GM19328 (cell line): ENCODE results near the gene PIK3IP1.
"Not testable (repeated sequence)": the region's sequence is repeated elsewhere in the genome, so short reads cannot be mapped to it uniquely, and the experiment has no call there.

ENCODE experiments used
- ATAC-seq: cut with Tn5 transposase; IDR thresholded peaks from one replicate; pipeline ENCODE4 v1.9.1; 2021; ENCODE audit warnings: mild to moderate bottlenecking, moderate library complexity; ENCODE audit not compliant: unreplicated experiment

Gene PIK3IP1

DNA sequence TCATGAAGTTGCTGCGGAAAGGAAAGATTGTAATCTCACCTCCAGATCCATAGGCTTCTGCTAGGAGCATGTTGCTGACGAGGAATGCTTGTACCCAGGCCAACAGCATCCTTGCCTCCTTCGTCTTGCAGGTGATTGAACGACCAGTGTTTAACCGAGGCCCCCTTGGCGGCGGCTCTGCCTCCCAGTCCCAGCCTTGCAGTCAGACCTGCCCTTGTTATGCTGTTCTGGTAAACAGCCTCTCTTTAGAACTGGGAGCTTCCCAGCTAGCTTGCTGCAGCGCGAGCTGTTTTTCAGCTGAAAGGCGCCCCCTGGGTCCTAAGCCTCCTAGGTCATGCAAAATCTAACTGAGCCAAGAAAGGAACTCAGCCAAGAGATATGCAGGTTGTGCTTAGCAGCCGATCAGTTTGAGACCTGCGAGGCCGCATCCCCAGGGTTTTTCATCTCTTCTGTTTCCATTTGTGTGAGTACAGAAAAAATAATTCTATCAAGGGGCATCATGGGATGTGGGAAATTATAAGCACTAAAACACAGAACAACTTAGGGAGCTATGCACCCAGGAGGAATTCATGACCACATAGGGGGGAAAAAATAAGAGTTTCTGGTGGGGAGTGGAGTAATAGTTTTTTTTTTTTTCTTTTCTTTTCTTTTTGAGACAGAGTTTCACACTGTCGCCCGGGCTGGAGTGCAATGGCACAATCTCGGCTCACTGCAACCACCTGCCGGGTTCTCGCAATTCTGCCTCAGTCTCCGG, at the start of gene PIK3IP1:
PIK3IP1 (minus strand) TSS at position 253 of the 754 bp plus-strand sequence; CDS start at position 109, 144 bp downstream.
- no peak for ATAC-seq

- no peak for ATAC-seq
Observed at GRCh38 chr22:31341386-31342088, 49.2 kb upstream of the PIK3IP1 start.

DNA sequence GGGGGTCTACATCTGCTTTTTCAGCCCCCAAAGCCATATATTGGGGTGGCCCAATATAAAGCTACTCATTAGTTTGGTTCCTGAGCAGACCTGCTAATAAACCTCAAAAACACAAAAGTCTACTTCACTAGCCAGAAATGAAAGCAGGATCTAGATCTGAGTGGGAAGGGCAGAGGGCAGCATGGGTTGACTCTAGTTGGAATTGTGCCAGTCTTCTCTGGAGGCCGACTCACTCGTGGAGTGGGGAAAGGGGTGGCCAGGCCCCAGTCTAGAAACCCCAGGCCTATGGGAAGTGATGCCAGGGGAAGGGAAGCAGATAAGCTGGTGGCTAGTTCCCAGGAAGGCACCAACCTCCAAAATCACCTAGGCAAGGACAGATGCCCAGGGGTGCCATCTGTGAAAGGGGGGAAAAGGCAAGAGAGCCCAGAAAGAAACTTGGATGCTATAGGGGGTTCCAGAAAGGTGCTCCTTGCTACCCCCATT, 48.5 kb upstream of the PIK3IP1 start:
- no peak for ATAC-seq

- no peak for ATAC-seq
Observed at GRCh38 chr22:31340360-31340759, 48.1 kb upstream of the PIK3IP1 start.

DNA sequence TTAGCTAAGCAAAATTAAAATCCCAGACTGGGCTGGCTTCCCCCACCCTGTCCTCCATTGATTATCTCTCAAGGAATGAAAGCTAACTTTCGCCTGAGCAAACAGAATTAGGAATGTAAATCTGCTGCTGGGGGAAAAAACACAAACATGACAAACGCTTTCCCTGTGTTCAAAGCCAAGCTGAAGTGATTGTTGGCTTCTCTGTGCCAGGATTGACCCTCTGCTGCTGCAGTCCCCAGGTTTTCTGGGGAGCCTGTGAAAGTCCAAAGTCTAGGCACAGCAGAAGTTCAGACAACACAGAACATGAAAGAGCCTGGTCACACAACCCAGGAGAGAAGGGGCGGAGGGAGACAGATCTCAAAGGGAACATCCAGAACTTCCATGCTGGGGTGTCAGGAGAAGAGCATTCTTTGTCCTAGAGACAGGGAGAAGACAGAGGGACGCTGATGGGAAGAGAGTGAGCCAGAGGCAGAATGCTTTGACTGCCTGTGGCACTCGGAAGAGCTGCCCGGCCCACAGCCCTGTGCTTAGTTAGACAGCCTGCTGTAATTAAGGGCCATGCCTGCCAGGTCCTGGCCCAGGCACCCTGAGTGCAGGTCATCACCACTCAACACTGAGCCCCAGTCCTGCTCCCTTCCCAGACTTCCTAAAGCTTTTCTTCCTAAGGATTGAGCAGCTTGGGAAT, 47.0 kb upstream of the PIK3IP1 start:
- ATAC-seq: no peak

DNA sequence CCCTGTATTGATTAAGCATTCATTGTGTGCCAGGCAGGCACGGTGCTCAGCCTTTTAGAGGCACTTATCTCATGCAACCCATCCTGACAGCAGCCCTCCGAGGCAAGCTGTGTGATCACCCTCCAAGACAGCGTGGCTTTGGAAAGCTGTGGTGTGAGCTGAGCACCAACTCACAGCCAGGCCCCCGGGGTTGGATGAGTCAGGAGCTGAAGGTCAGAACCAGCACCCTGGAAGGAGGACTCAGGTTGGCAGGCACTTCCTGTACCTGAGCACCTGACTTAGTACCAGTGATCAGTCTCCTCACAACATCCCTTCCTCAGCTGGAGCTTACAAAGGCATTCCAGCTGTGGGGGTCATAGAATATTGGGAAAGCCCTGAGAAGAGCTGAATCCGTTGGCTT, 44.9 kb upstream of the PIK3IP1 start:
- ATAC-seq: no peak

DNA sequence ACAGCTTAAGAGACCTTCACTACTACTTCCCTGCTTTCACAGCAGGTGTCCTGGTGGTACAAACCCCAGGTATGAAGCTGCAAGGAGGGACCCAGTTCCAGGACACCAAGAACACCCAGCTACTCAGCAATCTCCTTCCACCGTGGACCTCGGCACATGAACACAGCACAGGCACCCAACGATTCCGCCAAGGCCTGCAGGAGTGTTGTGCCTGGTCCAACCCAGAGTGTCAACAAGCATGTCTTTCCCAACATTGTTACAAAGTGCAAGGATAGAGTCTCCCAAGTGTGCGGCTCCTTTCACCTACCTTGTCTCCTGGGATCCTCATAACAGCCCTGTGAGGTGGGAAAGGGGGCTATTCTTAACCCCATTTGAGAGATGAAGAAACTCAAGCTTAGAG, 42.0 kb upstream of the PIK3IP1 start:
- no peak for ATAC-seq

DNA sequence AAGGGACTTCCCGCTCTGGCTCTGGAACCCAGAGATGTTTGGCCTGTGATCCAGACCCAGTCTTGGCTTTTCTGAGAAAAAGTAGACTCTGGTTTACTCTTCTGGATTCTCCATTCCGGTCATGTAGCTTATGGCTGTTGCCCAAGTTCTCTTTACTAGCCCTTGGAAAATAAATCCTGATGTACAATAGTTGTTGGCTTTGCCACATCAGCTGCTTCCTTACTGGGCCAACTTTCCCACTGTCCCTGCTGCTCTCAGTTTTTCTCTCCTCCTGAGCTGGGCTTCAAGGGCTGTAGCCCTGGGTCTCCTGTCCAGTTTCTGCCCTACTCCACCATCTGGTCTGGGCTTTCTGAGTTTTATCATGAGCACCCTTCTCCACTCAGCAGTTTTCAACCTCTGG, 41.4 kb upstream of the PIK3IP1 start:
- ATAC-seq: no peak

DNA sequence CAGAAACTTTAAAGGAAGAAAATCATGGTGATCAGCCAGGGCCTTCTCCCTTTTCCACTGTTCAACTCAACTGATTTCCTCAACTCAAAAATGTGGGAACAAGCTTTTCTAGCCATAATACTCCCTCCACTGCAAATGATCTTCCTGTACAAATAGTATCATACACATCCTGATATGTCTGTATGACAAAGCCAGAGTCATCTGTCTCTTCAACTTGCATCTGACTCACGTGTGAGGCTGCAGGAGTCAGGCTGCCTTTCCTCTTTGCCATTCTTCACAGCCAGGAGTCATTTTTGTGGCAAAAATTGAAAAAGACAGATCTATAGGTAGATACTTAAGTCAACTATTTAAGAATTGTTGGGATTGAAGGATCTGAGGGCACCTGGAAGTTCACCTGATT, 40.6 kb upstream of the PIK3IP1 start:
- no peak for ATAC-seq

- ATAC-seq: no peak
Observed at GRCh38 chr22:31332010-31332409, 39.7 kb upstream of the PIK3IP1 start.

DNA sequence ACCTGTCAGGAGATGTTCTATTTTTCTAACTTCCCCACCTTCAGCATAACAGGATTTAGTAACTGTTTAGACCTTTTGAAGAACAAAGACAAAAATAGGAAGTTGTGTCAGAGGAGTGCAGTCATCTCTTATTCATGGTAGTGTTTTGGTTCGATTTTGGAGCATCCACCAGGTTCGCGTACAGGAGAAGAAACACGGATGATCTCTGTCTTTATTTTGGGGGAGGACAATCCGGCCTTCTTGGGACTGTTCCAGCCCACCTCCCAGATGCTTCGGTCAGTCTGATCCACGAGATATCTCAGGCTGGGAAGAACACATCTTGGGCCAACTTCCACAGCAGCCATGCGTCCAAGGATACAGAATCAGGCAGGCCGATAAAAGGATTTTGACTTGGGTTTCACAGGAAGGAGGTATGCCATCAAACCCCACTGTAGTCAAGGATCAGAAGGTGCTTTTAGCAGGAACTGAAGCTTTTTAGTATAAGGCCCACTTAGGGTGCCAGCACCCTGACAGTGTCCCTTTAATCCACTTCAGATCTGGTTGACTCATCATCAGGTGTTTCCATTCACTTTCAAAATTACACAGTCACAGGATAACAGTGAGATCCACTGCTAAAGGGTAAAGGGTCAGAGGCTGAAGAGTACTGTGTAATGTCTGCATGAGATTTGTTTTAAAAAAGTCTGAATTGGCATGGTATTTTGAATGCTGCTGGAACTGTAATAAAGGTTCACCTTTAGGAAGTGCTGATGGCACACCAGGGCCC, 37.3 kb upstream of the PIK3IP1 start:
- no peak for ATAC-seq

- ATAC-seq: no peak
Observed at GRCh38 chr22:31329029-31329428, 36.7 kb upstream of the PIK3IP1 start.

- ATAC-seq: no peak
Observed at GRCh38 chr22:31328544-31328960, 36.3 kb upstream of the PIK3IP1 start.

GRCh38 chr22:31327806-31328543, 35.7 kb upstream of the PIK3IP1 start:
- ATAC-seq: no peak

- ATAC-seq: no peak
Observed at GRCh38 chr22:31326877-31327276, 34.6 kb upstream of the PIK3IP1 start.

DNA sequence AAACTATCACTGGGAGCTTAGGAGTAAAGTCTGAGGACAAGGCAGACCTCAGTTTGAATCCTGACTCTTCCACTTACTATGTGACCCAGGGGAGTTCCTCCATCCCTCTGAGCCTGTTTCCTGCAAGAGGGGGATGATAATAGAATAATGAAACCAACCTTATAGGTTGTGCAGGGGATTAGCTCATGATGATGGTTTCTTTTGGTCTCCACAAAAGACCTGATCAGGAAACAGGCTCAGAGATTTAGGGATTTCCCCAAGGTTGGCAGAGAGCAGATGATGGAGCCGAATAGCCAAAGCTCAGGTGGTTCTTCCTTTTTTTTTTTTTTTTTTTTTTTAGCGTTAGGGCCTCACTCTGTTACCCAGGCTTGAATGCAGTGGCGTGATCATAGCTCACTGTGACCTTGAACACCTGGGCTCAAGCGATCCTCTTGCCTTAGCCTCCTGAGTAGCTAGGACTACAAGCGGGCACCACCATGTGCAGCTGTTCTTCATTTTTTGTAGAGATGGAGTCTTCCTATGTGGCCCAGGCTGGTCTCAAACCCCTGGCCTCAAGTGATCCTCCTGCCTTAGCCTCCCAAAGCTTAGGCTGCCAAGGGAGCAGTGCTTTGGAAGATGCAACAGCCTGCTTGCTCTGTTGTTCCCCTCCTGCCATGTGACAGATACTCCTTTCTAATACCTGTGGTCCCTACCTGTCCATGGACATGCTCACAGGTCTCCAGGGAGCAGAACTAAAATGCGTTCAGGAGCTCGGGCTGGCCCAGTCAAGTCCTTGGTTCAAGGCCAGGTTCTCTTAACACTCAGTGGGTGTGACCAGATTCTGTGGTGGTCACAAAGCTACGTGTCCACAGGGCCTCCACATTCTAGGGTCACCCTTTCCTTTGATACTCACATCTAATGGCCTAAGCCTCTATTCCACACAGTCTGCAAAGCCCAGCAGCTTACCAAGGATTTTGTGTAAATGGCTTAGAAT, 31.6 kb upstream of the PIK3IP1 start:
- no peak for ATAC-seq

DNA sequence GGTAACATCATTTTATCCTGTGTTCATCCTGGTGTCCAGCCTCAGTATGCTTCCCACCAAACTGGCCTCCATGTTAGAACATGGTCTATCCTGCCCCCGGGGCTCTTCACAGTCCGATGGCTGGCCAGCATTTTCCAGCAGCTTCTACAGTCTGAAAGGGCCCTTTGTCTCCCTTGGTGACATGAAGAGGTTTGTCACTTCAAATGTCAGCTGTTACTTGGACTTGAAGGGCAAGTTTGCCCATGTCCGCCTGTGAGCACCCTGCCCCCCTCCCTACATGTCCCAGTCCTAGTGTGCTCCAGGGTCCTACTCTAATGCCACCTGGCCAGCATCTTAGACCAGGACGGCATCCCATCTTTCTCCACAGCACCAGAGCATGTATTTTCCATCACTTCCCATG, 29.1 kb upstream of the PIK3IP1 start:
- no peak for ATAC-seq

DNA sequence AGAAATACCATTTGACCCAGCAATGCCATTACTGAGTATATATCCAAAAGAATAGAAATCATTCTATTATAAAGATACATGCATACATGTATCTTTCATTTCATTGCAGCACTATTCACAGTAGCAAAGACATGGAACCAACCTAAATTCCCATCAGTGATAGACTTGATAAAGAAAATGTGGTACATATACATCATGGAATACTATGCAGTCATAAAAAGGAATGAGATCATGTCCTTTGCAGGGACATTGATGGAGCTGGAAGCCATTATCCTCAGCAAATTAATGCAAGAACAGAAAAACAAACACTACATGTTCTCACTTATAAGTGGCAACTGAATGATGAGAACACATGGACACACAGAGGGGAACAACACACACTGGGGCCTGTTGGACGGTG, 21.9 kb upstream of the PIK3IP1 start:
- ATAC-seq: not testable (repeated sequence)
